GM04503 (cell line): ENCODE measurements around the gene KIAA0040.

Experiments
- DNase-seq: peaks from one replicate; pipeline ENCODE4 v3.0.0-alpha.2; 2012; ENCODE audit warnings: low read depth

The KIAA0040 gene

GRCh38 chr1:175200678-175201521 lies 8.3 kb upstream of the KIAA0040 start:
- no peak for DNase-seq

GRCh38 chr1:175198332-175198731 lies 5.8 kb upstream of the KIAA0040 start:
- DNase-seq: no peak

GRCh38 chr1:175197531-175197930 lies 5.0 kb upstream of the KIAA0040 start:
- DNase-seq: no peak

GRCh38 chr1:175195798-175196197 lies 3.2 kb upstream of the KIAA0040 start:
- no peak for DNase-seq

GRCh38 chr1:175195281-175195680 lies 2.7 kb upstream of the KIAA0040 start:
- DNase-seq: no peak

GRCh38 chr1:175193527-175193910 lies 943 bp upstream of the KIAA0040 start:
- DNase-seq: no peak

GRCh38 chr1:175192111-175192629 lies 406 bp downstream of the KIAA0040 start:
- DNase-seq: no peak

GRCh38 chr1:175191659-175192058 lies 917 bp downstream of the KIAA0040 start:
- DNase-seq: no peak

GRCh38 chr1:175188936-175189335 lies 3.6 kb downstream of the KIAA0040 start:
- no peak for DNase-seq

GRCh38 chr1:175186433-175187160 lies 6.0 kb downstream of the KIAA0040 start:
- no peak for DNase-seq

GRCh38 chr1:175185903-175186302 lies 6.7 kb downstream of the KIAA0040 start:
- DNase-seq: no peak

GRCh38 chr1:175183586-175183985 lies 9.0 kb downstream of the KIAA0040 start:
- DNase-seq: no peak

- DNase-seq: no peak
Observed at GRCh38 chr1:175182201-175182746, 10.3 kb downstream of the KIAA0040 start.

- DNase-seq: no peak
Observed at GRCh38 chr1:175179837-175180590, 12.6 kb downstream of the KIAA0040 start.

GRCh38 chr1:175178456-175178855 lies 14.1 kb downstream of the KIAA0040 start:
- DNase-seq: no peak

- DNase-seq: no peak
Observed at GRCh38 chr1:175178056-175178455, 14.5 kb downstream of the KIAA0040 start.

GRCh38 chr1:175176246-175176645 lies 16.3 kb downstream of the KIAA0040 start:
- DNase-seq: no peak

- no peak for DNase-seq
Observed at GRCh38 chr1:175174309-175175102, 18.1 kb downstream of the KIAA0040 start.

- no peak for DNase-seq
Observed at GRCh38 chr1:175173531-175173930, 19.0 kb downstream of the KIAA0040 start.

- DNase-seq: no peak
Observed at GRCh38 chr1:175172503-175172902, 20.1 kb downstream of the KIAA0040 start.
